Endometrium (tissue), 2 donors: ENCODE data around the gene CAMLG.
A peak's percentile ranks its signal among the peaks of the same experiment; 100 is the strongest.
"Not testable (repeated sequence)": the region's sequence is repeated elsewhere in the genome, so short reads cannot be mapped to it uniquely, and the experiment has no call there.

Source experiments
- FAIRE-seq: peaks from 2 replicates; lab custom pipeline; 2012; peaks lifted over from hg19 to GRCh38; lab: Jason Lieb, UNC
- donor health status: control.
- donor health status: control.

The CAMLG gene

GRCh38 chr5:134738133-134738962, at the start of gene CAMLG:
Gene CAMLG (plus strand): TSS chr5:134738548. CDS start chr5:134738621, 73 bp downstream.
- peak; percentile 68 for FAIRE-seq

GRCh38 chr5:134690144-134690543, 48.2 kb upstream of the CAMLG start:
- not testable (repeated sequence) for FAIRE-seq

- no peak for FAIRE-seq
These were observed 45.6 kb upstream of the CAMLG start for GRCh38 chr5:134692722-134693121.

GRCh38 chr5:134708301-134708700, 30.0 kb upstream of the CAMLG start:
- no peak for FAIRE-seq

GRCh38 chr5:134714120-134714519, 24.2 kb upstream of the CAMLG start:
- no peak for FAIRE-seq

- FAIRE-seq, result no peak
These were observed 23.8 kb upstream of the CAMLG start for GRCh38 chr5:134714541-134714940.

GRCh38 chr5:134715466-134715865, 22.9 kb upstream of the CAMLG start:
- FAIRE-seq, result not testable (repeated sequence)

- FAIRE-seq, result no peak
These were observed 13.5 kb upstream of the CAMLG start for GRCh38 chr5:134724872-134725271.

GRCh38 chr5:134732819-134733218, 5.5 kb upstream of the CAMLG start:
- FAIRE-seq, result no peak

GRCh38 chr5:134735243-134735642, 3.1 kb upstream of the CAMLG start:
- no peak for FAIRE-seq

- no peak for FAIRE-seq
These were observed 2.1 kb upstream of the CAMLG start for GRCh38 chr5:134736173-134736812.

GRCh38 chr5:134738963-134739661, 764 bp downstream of the CAMLG start:
- FAIRE-seq, result no peak

- FAIRE-seq, result no peak
These were observed 2.7 kb downstream of the CAMLG start for GRCh38 chr5:134741052-134741451.

- FAIRE-seq, result no peak
These were observed 3.8 kb downstream of the CAMLG start for GRCh38 chr5:134742134-134742533.

GRCh38 chr5:134749415-134749814, 11.1 kb downstream of the CAMLG start:
- no peak for FAIRE-seq

GRCh38 chr5:134758176-134758503, 19.8 kb downstream of the CAMLG start:
- FAIRE-seq, result no peak

- peak; percentile 43 for FAIRE-seq
These were observed 20.4 kb downstream of the CAMLG start, which contains the start of gene DDX46 for GRCh38 chr5:134758504-134759341. Gene DDX46 (plus strand): TSS chr5:134758779. CDS start chr5:134758939, 160 bp downstream.

- not testable (repeated sequence) for FAIRE-seq
These were observed 29.4 kb downstream of the CAMLG start for GRCh38 chr5:134767528-134768291.

GRCh38 chr5:134769206-134769605, 30.9 kb downstream of the CAMLG start:
- peak; percentile 23 for FAIRE-seq

GRCh38 chr5:134772461-134773125, 34.2 kb downstream of the CAMLG start:
- no peak for FAIRE-seq

GRCh38 chr5:134777366-134777765, 39.0 kb downstream of the CAMLG start:
- no peak for FAIRE-seq
